H9 (cell line): Measurements from ENCODE around the gene IL12RB2. TPM values are rescaled to one million over a fixed set of nuclear protein-coding genes. Genes with fewer than 3 reads are reported as not detected.

Source experiments
- total RNA-seq: library from RNA; stranded (reverse); gene quantifications from 2 replicates; pipeline ENCODE4 v1.2.1, GENCODE V29; 2021

IL12RB2 gene
- total RNA-seq, 1 experiment from 2014 or later, result 0.77 TPM

Other genes starting within 250 kb of the IL12RB2 start
- gene C1orf141, start 172.9 kb upstream of the IL12RB2 start, total RNA-seq, result not detected in 2 replicates
- not detected in 2 replicates for gene IL23R, start 141.4 kb upstream of the IL12RB2 start, total RNA-seq
- gene SERBP1, start 122.5 kb downstream of the IL12RB2 start, total RNA-seq, result 495 and 500 TPM in 2 replicates